ENCODE measurements around the gene ERBB4. TPM values are rescaled to one million over a fixed set of nuclear protein-coding genes. Genes with fewer than 3 reads are reported as not detected.

Gene ERBB4
- total and polyA plus RNA-seq, 10 of the 15 experiments (the other 5 are each of a cell fraction or from before 2014, with no cell fraction given), result under 0.01 to 0.23 (median 0.01) TPM; not detected in 4

DNA sequence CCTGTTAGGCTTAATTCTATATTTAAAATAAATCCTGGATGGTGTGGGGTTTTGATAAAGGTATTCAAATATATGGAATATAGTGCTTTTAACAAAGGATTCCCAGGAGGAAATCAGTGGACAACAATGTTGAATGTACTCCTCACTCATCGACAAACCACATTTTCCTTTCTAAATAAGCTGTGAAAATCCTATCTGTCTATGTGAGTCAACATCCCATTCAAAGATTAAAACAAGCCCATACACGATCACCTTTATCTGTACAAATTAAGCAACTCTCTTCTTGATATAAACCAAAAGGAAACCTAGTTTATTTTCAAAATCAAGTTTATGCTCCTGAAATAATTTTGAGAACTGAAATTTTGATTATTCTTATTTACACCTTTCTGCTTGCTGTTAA is 153.4 kb downstream of the ERBB4 start:
- Histone ChIP-seq H3K9me3 (replicated peaks; ENCODE audit: control insufficient read depth, insufficient read depth, low read length) (no peaks in the 10 kb centered on the region), H4K20me1 (ENCODE audit: control insufficient read depth, insufficient read depth) (no peaks in the 10 kb centered on the region), H3K27ac (ENCODE audit: control insufficient read depth, insufficient read depth) (no peak overlapping the region), H3K4me3 (no peak overlapping the region), H3K79me2 (ENCODE audit: control insufficient read depth, insufficient read depth, low read length) (no peaks in the 10 kb centered on the region), H3K27me3 (replicated peaks in 1 of 2; ENCODE audit: control insufficient read depth in 2 of 2, insufficient read depth in 2 of 2, low read length in 1 of 2) (no peaks in the 10 kb centered on the region), H3K36me3 (ENCODE audit: control insufficient read depth in 2 of 2, insufficient read depth in 2 of 2, low read length in 1 of 2) (no peaks in the 10 kb centered on the region), H3K4me2 (ENCODE audit: control insufficient read depth, insufficient read depth) (no peak overlapping the region), H3K4me1 (ENCODE audit: control insufficient read depth, insufficient read depth, low read length) (no peaks in the 10 kb centered on the region), H2AFZ (ENCODE audit: control insufficient read depth, low read depth, low read length) (no peak overlapping the region), H3K9ac (ENCODE audit: control insufficient read depth, insufficient read depth, low read length) (no peak overlapping the region)
- DNase-seq (ENCODE audit: low read depth, low spot score) (no peak), FAIRE-seq (no peak), ATAC-seq (no peak)
- ChIA-PET POLR2A (no interaction called here), RAD21 (ENCODE audit: unreplicated experiment) (no interaction called here), CTCF (no interaction called here), SMC1A (ENCODE audit: uncharacterized antibody, unreplicated experiment) (no interaction called here)
- WGBS (ENCODE audit: insufficient coverage, insufficient replicate concordance, low lambda C conversion rate, missing lambda C conversion rate), result 0% methylated on average over 2 of the region's 2 CpGs
- TF ChIP-seq, protein P1, sequence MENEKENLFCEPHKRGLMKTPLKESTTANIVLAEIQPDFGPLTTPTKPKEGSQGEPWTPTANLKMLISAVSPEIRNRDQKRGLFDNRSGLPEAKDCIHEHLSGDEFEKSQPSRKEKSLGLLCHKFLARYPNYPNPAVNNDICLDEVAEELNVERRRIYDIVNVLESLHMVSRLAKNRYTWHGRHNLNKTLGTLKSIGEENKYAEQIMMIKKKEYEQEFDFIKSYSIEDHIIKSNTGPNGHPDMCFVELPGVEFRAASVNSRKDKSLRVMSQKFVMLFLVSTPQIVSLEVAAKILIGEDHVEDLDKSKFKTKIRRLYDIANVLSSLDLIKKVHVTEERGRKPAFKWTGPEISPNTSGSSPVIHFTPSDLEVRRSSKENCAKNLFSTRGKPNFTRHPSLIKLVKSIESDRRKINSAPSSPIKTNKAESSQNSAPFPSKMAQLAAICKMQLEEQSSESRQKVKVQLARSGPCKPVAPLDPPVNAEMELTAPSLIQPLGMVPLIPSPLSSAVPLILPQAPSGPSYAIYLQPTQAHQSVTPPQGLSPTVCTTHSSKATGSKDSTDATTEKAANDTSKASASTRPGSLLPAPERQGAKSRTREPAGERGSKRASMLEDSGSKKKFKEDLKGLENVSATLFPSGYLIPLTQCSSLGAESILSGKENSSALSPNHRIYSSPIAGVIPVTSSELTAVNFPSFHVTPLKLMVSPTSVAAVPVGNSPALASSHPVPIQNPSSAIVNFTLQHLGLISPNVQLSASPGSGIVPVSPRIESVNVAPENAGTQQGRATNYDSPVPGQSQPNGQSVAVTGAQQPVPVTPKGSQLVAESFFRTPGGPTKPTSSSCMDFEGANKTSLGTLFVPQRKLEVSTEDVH (IDR thresholded peaks at IDR 0.05; ENCODE audit: low read depth, partially characterized antibody), result no peak
- TF ChIP-seq BMI1 (IDR thresholded peaks at IDR 0.05; ENCODE audit: borderline replicate concordance) (no peak), POLR2AphosphoS5 (IDR thresholded peaks at IDR 0.05; ENCODE audit: low read length) (no peak), ETV6 (conservative IDR thresholded peaks at IDR 0.05 in 1 of 2, IDR thresholded peaks at IDR 0.05 in 1 of 2; ENCODE audit: borderline replicate concordance in 1 of 2, low read depth in 1 of 2) (no peak), MEF2A (IDR thresholded peaks at IDR 0.05; ENCODE audit: insufficient read depth, low read depth, low read length) (no peak)
- TF ChIP-seq, protein P2, sequence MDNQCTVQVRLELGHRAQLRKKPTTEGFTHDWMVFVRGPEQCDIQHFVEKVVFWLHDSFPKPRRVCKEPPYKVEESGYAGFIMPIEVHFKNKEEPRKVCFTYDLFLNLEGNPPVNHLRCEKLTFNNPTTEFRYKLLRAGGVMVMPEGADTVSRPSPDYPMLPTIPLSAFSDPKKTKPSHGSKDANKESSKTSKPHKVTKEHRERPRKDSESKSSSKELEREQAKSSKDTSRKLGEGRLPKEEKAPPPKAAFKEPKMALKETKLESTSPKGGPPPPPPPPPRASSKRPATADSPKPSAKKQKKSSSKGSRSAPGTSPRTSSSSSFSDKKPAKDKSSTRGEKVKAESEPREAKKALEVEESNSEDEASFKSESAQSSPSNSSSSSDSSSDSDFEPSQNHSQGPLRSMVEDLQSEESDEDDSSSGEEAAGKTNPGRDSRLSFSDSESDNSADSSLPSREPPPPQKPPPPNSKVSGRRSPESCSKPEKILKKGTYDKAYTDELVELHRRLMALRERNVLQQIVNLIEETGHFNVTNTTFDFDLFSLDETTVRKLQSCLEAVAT (IDR thresholded peaks at IDR 0.05), result no peak
- no TSS peak for BruUV-seq (replicated peaks)
- in situ Hi-C loops (cut with MboI) (no loop called here), intact Hi-C loops (cut with micrococcal nuclease; ENCODE audit: unreplicated experiment) (no loop called here)
